SK-N-SH treated with all-trans-retinoic acid at 6 μM for 48 hours (cell line): ENCODE results near the gene BHMT2.

Source experiments
- ATAC-seq: fragments of 200-7000 bp; cut with Tn5 transposase; 3 replicates; pipeline ENCODE4 v1.9.1; 2020; ENCODE audit warnings: mild to moderate bottlenecking, moderate library complexity
- ARNTL ChIP-seq: fragments of 450-650 bp; formaldehyde crosslinking; IDR thresholded peaks from 2 replicates; pipeline ENCODE4 v1.5.0; 2020; ENCODE audit warnings: low read depth, mild to moderate bottlenecking, moderate library complexity, borderline replicate concordance
- CREB5 ChIP-seq: fragments of 250-450 bp; sonication (Bioruptor Pico); IDR thresholded peaks from 2 replicates; pipeline ENCODE4 v1.5.1; 2020; ENCODE audit warnings: low read depth, mild to moderate bottlenecking, moderate library complexity
- CSRNP3 ChIP-seq: fragments of 250-450 bp; sonication (Bioruptor Pico); IDR thresholded peaks from 2 replicates; pipeline ENCODE4 v1.5.1; 2021; ENCODE audit warnings: mild to moderate bottlenecking, moderate library complexity
- ESRRG ChIP-seq: fragments of 250-450 bp; sonication (Bioruptor Pico); IDR thresholded peaks from 2 replicates; pipeline ENCODE4 v1.6.1; 2021; ENCODE audit warnings: mild to moderate bottlenecking
- GLIS3 ChIP-seq: fragments of 250-450 bp; sonication (Bioruptor Pico); IDR thresholded peaks from 2 replicates; pipeline ENCODE4 v1.5.0; 2020; ENCODE audit warnings: mild to moderate bottlenecking, moderate library complexity
- PATZ1 ChIP-seq: fragments of 250-450 bp; sonication (Bioruptor Pico); IDR thresholded peaks from 2 replicates; pipeline ENCODE4 v1.8.0; 2020; ENCODE audit warnings: mild to moderate bottlenecking, moderate library complexity, borderline replicate concordance
- POU6F1 ChIP-seq: fragments of 250-450 bp; sonication (Bioruptor Pico); IDR thresholded peaks from 2 replicates; pipeline ENCODE4 v1.8.0; 2021; ENCODE audit warnings: low read depth, mild to moderate bottlenecking, moderate library complexity, borderline replicate concordance
- PPARA ChIP-seq: fragments of 250-450 bp; sonication (Bioruptor Pico); IDR thresholded peaks from 2 replicates; pipeline ENCODE4 v1.5.0; 2020; ENCODE audit warnings: mild to moderate bottlenecking, borderline replicate concordance
- RARB ChIP-seq: fragments of 250-450 bp; sonication (Bioruptor Pico); IDR thresholded peaks from 2 replicates; pipeline ENCODE4 v1.8.0; 2021; ENCODE audit warnings: mild to moderate bottlenecking, moderate library complexity
- SNAI2 ChIP-seq: fragments of 250-450 bp; sonication (Bioruptor Pico); IDR thresholded peaks from 2 replicates; pipeline ENCODE4 v1.5.0; 2020; ENCODE audit warnings: mild to moderate bottlenecking, moderate library complexity
- TCF4 ChIP-seq: fragments of 250-450 bp; sonication (Bioruptor Pico); IDR thresholded peaks from 2 replicates; pipeline ENCODE4 v1.8.0; 2021; ENCODE audit warnings: mild to moderate bottlenecking, moderate library complexity, borderline replicate concordance
- TSHZ2 ChIP-seq: fragments of 250-450 bp; sonication (Bioruptor Pico); IDR thresholded peaks from 2 replicates; pipeline ENCODE4 v1.5.0; 2020; ENCODE audit warnings: mild to moderate bottlenecking, moderate library complexity
- ZC3H10 ChIP-seq: fragments of 250-450 bp; sonication (Bioruptor Pico); IDR thresholded peaks from 2 replicates; pipeline ENCODE4 v1.5.1; 2021; ENCODE audit warnings: mild to moderate bottlenecking, moderate library complexity
- ZFP3 ChIP-seq: fragments of 250-450 bp; sonication (Bioruptor Pico); IDR thresholded peaks from 2 replicates; pipeline ENCODE4 v1.5.0; 2020; ENCODE audit warnings: mild to moderate bottlenecking, moderate library complexity
- ZFP30 ChIP-seq: fragments of 450-650 bp; formaldehyde crosslinking; IDR thresholded peaks from 2 replicates; pipeline ENCODE4 v1.5.0; 2022; ENCODE audit warnings: mild to moderate bottlenecking, moderate library complexity
- ZNF565 ChIP-seq: fragments of 450-650 bp; formaldehyde crosslinking; conservative IDR thresholded peaks from 2 replicates; pipeline ENCODE4 v1.5.0; 2020; ENCODE audit warnings: low read depth, mild to moderate bottlenecking, moderate library complexity
- ZNF8 ChIP-seq: fragments of 450-650 bp; formaldehyde crosslinking; IDR thresholded peaks from 2 replicates; pipeline ENCODE4 v1.5.0; 2020; ENCODE audit warnings: mild to moderate bottlenecking, moderate library complexity

The BHMT2 gene

GRCh38 chr5:79050498-79050897 is 19.1 kb upstream of the BHMT2 start (continued):
- no peak for TF ChIP-seq PATZ1
- TF ChIP-seq CREB5, result no peak
- no peak for TF ChIP-seq GLIS3 (CRISPR knock-in tag)

- TF ChIP-seq ZNF8, result no peak
- no peak for TF ChIP-seq PPARA (CRISPR knock-in tag)
Measured at GRCh38 chr5:79053321-79053720, 16.2 kb upstream of the BHMT2 start.

GRCh38 chr5:79055017-79055416 is 14.6 kb upstream of the BHMT2 start:
- no peak for ATAC-seq

More at GRCh38 chr5:79053321-79053720, 16.2 kb upstream of the BHMT2 start:
- no peak for ATAC-seq

More at GRCh38 chr5:79055017-79055416, 14.6 kb upstream of the BHMT2 start:
- TF ChIP-seq ZFP3 (CRISPR knock-in tag) (no peak), RARB (CRISPR knock-in tag) (no peak), PPARA (CRISPR knock-in tag) (no peak), ARNTL (CRISPR knock-in tag) (no peak), POU6F1 (CRISPR knock-in tag) (no peak), ZC3H10 (CRISPR knock-in tag) (no peak), CREB5 (no peak), TCF4 (CRISPR knock-in tag) (no peak), SNAI2 (no peak), GLIS3 (CRISPR knock-in tag) (no peak), ESRRG (CRISPR knock-in tag) (no peak), CSRNP3 (CRISPR knock-in tag) (no peak), ZNF565 (CRISPR knock-in tag) (no peak), ZNF8 (no peak), TSHZ2 (CRISPR knock-in tag) (no peak), ZFP30 (CRISPR knock-in tag) (no peak)
